GM18507 (cell line): ENCODE measurements around the gene GEMIN5.
"Not testable (repeated sequence)": the region's sequence is repeated elsewhere in the genome, so short reads cannot be mapped to it uniquely, and the experiment has no call there.

Source experiments
- DNase-seq: peaks from one replicate; pipeline ENCODE4 v3.0.0; 2011; ENCODE audit warnings: low read depth; ENCODE audit not compliant: insufficient read length; ENCODE audit errors: extremely low spot score
- FAIRE-seq: peaks from 2 replicates; lab custom pipeline; 2011; peaks lifted over from hg19 to GRCh38; lab: Jason Lieb, UNC

The GEMIN5 gene

DNA sequence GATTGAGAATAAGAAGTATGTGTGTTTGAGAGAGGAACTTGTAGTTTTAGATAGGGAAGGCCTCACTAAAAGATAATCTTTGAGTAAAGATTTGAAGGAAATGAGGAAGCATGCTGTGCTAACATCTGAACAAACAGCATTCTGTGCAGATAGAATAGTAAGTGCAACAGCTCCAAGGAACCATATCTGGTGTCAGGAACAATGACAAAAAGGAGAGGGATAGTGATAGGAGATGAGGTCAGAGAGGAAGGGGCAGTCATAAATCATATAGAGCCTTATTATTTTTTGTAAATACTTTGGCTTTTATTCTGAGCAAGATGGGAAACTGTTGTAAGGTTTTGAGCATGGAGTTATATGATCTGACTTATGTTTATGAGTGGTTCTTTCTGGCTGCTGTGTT is 6.7 kb upstream of the GEMIN5 start:
- no peak for FAIRE-seq

DNA sequence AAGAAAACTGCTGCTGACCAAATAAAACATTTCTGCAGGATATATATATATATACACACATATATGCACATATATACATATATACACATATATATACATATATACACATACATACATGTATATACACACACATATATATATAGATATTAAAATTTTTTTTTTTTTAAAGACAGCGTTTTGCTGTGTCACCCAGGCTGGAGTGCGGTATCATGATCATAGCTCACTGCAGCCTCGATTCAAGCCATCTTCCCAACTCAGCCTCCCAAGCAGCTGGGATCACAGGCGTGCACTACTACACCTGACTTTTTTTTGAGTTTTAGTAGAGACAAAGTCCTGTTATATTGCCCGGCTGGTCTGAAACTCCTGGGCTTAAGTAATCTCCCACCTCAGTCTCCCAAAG is 5.5 kb upstream of the GEMIN5 start:
- no peak for FAIRE-seq
- DNase-seq = no peak

More for the DNA sequence above, 6.7 kb upstream of the GEMIN5 start:
- no peak for DNase-seq

DNA sequence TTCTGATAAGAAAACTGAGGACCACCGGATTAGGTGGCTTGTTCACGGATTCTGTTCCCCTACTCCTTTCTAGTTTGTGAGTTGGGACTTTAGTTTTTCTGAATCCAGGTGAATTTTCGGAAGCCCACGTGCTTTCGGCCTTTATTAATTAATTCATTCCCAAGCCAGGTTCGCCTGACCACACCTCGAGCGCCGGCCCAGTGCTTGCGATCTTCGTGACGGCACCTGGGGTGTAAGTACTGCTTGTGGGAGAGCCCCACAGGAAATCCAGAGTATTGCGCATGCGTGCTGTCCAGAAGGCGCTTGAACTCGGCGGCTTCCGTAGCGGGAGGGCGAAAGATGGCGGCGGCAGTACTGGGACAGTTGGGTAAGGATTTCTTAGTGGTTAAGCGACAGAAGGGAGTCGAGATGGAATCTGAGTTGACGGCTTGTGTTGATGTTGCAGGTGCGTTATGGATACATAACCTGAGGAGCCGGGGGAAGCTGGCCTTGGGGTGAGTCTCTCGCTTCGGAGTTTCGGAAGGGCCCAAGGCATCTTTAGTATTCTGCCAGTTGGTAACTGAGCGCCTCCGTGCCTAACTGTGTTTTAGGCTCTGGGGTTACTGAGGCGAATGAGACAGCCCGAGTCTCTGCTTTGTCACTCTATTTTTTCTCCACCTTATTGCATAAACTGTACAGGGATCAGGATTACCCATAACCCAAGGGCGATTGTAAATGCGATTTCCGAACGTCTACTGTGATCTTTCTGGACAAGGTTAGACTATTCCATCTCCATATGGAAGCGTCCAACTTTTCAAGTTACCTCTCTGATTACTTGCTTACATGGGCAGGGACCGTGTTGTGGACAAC is 3.0 kb upstream of the GEMIN5 start, which contains the start of gene MRPL22:
Gene MRPL22, plus strand, starts transcription at position 302 of the 849 bp plus-strand sequence. Its CDS starts 38 bp downstream, at position 340.
- DNase-seq (peak; percentile 89), FAIRE-seq (peak; percentile 93)

DNA sequence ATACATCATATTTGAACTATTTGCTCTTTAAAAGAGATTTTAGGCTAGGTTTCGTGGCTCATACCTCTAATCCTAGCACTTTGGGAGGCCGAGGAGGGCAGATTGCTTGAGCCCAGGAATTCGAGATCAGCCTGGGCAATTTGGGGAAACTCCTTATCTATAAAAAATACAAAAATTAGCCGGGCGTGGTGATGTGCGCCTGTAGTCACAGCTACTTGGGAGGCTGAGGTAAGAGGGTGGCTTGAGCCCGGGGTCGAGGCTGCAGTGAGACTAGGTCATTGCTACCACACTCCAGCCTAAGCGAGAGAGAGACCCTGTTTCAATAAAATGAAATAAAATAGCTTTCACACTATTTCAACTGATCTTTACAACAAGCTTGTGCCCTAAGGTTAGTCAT is 2.4 kb upstream of the GEMIN5 start:
- FAIRE-seq (no peak), DNase-seq (no peak)

DNA sequence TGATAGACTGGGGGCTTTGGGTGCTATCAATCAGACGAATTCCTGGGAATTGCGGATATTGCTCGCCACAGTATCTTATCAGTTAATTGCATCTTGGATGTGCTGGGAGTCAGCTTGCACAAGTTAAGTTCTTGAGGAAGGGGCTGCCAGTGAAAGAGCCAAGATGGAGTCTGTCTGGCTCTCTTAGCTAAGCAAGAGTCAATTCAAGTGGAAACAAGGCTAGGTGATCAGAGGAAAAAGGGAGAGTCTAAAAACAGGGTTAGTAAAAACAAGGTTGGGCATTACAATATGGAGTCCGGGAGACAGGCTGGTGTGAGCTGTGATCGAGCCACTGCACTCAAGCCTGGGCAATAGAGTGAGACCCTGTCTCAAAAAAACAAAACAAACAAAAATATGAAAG is 1.4 kb upstream of the GEMIN5 start:
- FAIRE-seq, DNase-seq: not testable (repeated sequence)

DNA sequence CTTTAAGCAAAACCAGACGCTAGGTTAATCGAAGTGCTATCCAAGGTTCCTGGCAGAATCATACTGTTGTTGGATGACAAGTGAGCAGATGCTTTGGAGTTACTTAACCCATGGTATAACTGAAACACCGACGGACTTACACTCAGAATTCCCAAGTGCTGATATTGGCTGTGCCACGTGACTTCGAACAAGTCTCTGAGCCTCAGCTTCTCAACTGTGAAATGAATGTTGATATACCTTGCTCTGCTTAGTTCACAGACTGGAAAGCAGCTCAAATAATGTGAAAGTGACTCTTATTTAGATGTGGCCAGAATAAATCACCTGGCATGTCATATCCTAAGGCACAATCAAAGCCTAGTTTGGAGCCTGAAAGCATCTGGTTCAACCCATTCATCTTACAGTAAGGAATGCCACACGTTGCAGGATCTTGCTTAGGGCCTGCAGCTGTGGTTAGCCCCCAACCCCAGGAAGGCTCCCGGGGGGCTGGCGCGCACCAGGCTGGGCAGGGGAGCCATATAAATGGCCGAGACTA is 759 bp downstream of the GEMIN5 start:
- no peak for FAIRE-seq
- no peak for DNase-seq

DNA sequence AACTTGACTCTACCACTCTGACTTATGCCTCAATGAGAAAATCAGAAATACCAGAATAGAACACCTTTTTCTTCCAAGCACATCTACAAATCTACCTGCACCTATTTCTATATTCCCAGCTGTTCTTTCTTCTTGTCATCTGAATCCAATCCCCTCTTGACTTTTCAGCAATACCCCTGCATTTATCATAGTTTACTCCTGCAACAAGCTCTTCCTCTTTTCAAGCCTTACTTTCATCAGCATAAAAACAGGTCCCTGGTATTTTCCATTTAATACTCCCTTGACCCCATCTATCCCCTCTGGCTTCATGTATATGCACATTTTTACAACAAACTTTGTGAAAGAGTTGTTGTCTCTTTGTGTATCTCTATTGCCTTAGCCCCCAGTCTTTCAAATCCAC is 3.1 kb downstream of the GEMIN5 start:
- FAIRE-seq (no peak), DNase-seq (no peak)

DNA sequence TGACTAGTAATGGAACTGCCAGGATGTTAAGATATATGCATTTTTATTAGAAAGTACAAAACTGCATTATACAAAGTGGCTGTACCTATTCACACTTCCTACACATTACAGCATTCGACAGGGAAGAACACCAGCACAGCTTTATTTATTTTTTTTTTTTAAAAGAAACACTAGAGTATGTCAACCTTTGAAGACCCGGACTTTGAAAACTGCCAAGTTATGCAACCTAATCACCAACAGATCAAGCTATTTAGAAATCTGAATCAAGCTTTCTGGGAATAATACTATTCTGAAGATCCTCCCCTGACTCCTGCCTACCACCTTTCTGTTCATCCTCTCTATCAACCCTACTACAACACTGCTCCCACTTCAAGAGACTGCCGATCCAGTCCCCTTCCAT is 4.5 kb downstream of the GEMIN5 start:
- DNase-seq (no peak), FAIRE-seq (no peak)

DNA sequence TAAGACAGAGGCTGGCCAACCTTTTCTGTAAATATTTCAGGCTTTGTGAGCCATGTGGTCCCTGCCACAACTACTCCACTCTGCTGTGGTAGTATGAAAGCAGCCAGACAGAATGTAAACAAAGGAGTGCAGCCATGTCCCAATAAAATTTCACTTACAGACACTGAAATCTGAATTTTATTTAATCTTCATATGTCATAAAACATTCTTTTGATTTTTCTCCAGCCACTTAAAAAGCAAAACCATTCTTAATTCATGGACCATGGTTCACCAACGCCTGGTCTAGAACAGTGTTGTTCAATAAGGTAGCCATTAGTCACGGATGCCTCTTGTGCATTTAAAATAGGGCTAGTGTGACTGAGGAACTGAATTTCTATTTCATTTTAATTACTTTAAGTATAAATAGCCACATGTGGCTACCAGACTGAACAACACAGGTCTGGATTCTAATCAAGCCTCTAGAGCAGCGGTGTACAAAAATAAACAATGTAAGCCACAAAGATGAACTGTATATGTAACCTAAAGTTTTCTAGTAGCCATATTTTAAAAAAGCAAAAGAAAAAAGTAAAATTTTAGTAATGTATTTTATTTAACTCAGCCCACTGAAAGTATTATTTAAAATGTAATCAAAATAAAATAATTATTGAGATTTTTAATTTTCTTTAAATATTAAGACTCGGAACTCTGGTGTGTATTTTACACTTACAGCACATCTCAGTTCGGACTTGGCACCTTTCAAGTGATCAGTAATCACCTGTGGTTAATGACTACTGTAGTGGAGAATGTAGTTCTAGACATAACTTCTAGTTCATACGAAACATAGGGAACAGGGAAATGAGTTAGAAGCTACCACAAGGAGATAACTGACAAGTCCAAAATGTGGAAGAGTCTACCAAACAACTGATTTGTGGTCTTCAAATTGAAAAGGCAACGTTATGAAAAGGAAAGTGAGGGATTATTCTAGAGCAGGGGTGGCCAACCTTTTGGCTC is 14.3 kb downstream of the GEMIN5 start:
- FAIRE-seq (no peak), DNase-seq (no peak)

DNA sequence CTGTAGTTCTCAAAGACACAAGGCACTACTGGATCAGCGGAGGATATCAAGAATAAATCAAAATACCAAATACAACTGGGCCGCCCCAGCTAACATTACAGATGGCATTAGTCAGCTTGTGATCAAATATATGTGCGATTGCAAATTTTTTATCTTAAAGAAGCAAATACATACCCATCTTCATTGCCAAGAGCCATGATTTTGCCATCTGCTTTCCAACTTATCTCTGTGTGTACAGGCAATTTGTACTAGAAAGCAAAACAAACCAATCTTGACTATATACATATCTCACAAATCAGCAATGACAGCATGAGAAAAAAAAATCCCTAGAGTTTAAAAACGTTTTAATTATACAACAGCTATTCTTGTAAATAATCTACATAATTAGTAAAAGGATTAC is 20.3 kb downstream of the GEMIN5 start:
- FAIRE-seq (no peak), DNase-seq (no peak)

DNA sequence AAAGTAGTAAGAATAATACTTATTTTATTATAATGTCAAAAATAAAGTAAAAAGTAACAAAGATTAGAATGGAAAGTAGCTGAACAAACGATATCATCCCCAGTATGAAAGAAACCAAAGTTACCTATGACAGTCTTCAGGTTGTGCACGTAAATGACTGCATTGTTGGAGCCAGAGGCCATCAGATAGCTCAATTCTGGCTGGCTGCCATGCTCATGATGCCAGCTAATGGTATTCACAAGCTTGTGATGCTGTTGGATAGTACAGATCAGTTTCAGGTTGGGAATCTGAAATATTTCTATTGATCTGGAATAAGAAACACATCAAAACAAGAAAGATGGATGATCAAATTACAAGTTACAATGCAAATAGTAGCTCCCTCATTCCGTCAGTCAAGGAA is 21.1 kb downstream of the GEMIN5 start:
- DNase-seq = no peak

DNA sequence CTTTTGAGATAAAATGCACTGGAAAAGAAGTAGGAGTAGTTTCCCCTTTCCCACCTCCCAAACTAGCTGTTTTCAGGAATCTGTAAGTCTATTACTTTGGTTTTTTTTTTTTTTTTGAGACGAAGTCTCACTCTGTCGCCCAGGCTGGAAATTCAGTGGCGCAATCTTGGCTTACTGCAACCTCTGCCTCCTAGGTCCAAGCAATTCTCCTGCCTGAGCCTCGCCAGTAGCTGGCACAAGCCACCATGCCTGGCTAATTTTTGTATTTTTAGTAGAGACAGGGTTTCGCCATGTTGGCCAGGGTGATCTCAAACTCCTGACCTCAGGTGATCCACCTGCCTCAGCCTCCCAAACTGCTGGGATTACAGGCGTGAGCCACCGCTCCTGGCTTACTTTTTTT is 32.4 kb downstream of the GEMIN5 start:
- FAIRE-seq, DNase-seq: not testable (repeated sequence)

More for the DNA sequence above, 21.1 kb downstream of the GEMIN5 start:
- no peak for FAIRE-seq

DNA sequence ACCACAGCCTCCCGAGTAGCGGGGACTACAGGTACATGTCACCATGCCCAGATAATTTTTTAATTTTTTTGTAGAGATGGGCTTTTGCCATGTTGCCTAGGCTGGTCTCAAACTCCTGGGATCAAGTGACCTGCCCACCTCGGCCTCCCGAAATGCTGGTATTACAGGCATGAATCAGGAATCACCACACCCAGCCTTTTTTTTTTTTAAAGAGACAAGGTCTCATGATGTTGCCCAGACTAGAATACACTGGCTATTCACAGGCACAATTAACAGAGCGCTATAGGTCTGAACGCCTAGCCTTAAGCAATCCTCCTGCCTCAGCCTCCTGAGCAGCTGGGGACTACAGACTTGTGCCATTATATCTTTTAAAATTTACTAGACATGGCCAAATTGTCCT is 36.1 kb downstream of the GEMIN5 start:
- no peak for FAIRE-seq
- no peak for DNase-seq

DNA sequence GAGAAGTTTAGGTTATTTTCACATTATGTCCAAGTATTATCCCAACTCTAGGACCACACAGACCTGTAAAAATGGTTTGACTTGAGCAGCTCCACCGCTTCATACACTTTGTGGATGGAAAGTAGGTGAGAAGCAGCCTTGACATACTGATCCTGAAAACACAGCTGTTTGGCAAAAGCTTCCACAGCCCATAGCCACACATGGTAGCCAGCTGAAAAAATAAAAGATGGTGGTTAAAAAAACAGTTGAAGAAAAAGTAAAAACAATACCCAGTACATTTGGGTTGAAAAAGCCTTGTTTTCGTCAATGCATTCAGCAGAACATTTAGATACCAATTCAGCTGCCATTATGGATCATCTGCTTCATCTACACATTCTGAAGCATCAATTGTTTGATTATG is 36.7 kb downstream of the GEMIN5 start:
- DNase-seq (no peak), FAIRE-seq (no peak)

DNA sequence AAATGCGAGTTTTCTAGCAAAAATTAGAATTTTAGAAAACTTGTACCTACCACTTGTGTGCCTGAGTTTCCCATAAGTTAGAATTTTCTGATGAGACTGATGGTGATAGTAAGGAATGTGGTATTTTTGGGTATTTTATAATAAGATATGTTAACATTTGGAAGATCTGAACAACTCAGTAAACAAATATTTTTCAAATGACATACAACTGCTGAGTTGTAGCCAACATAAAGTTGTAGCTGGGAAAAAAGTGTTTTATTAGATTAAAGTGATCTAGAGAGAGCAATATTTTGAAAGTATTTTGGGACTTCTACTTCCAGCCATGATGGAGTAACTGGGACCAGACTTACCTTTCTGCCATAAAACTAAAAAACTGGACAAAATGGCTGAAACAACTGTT is 37.9 kb downstream of the GEMIN5 start:
- DNase-seq = no peak
- FAIRE-seq = no peak

DNA sequence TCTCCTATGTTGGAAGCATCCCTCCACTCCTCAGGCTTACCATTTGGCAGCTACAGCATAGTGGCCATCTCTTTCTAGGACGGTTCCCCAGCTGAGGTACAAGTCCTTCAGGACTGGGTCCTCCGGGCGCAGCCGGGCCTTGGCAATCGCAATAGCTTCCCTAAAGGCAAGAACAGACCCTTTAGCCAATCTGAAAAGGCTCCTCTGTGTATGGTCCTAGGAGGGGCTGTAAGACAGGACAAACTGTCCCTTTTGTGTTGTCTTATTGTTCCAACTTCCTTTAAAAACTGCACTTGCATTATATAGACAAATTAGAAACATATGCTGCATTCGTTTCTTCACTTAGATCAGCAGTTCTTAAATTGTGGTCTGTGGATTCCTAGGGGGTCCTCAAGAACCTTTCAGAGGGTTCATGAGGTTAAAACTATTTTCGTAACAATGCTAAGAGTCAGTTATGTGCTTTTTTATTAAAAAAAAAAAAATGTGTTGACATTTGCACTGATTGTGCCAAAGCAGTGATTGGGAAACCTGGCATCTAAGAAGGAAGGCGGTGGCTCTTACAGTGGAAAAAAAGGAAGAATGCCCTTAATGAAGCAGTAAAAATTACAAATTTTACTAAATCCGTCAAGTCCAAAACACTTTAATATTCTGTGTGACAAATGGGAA is 38.7 kb downstream of the GEMIN5 start:
- no peak for DNase-seq
- no peak for FAIRE-seq

DNA sequence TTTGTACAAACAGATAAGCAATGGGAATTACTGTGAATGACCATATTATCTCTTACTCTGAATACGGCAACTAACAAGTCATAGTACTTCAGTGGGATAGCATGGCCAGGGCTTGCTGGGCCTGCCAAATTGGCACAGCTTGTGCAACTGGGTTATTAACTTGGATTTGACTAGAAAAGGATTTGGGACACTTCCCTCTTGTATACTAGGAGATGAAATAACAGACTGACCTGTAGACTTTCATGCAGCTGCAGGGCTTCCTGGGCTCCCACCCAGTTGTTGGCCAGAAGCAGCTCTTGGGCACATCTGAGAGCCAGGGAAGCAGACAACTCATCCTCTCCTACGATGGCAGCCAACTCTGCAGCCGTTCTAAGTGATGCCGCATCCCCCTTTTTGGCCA is 39.8 kb downstream of the GEMIN5 start:
- DNase-seq (no peak), FAIRE-seq (no peak)

DNA sequence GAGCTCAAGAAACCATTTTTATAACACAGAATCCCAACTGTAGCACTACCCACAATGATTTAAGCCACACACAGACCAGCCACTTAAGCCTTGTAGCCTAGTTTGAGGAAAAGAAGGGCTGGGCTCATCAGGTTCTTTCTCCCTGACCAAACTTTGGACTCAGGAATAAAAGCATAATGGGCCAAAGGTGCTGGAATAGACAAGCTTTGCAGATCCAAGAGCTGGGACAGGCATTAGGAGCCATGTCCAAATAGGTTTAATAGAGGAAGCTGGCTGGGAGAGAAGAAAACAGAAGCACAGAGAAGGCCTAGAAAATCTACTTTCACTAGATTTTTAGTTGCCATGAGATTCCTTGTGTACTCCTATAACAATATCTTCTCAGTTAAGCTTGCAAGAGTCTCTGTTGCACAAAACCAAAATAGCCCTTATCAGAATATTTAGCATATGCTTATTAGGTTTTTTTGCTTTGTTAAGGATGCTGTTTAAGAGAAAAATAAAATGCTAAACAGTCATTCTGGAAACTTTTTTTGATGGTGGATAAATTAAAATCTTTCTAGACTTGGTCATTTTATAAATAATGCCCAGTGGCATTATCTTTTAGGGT is 41.3 kb downstream of the GEMIN5 start:
- FAIRE-seq = no peak

More for the DNA sequence above, 41.3 kb downstream of the GEMIN5 start:
- no peak for DNase-seq
